ENCODE measurements around the gene MEIOSIN.
"Not testable (repeated sequence)": the region's sequence is repeated elsewhere in the genome, so short reads cannot be mapped to it uniquely, and the experiment has no call there.

Gene MEIOSIN

GRCh38 chr19:45794627-45795026 lies 61.4 kb downstream of the MEIOSIN start:
- no peaks in the 10 kb centered on the region for H3K9me3 ChIP-seq (ENCODE audit: control insufficient read depth in 1 of 2, low read length in 2 of 2)
- peaks cover 0 to 29% of the 10 kb centered on the region in 2 donors for H3K4me1 ChIP-seq (ENCODE audit: control insufficient read depth in 1 of 2, insufficient read depth in 2 of 2, low read length in 2 of 2)
- H3K27ac ChIP-seq (ENCODE audit: low read length): no peak overlapping the region
- peaks cover 0 to 4% of the 10 kb centered on the region in 2 donors for H3K36me3 ChIP-seq (ENCODE audit: control insufficient read depth in 1 of 2, insufficient read depth in 2 of 2, low read length in 2 of 2)
- H3K4me3 ChIP-seq (ENCODE audit: low read depth in 1 of 2, low read length in 2 of 2): no peak overlapping the region
- no peaks in the 10 kb centered on the region for H3K27me3 ChIP-seq (ENCODE audit: low read depth, low read length)

GRCh38 chr19:45798995-45799517 lies 65.8 kb downstream of the MEIOSIN start:
- H3K4me3 ChIP-seq (ENCODE audit: low read depth in 1 of 2, low read length in 2 of 2): no peak overlapping the region
- no peaks in the 10 kb centered on the region for H3K36me3 ChIP-seq (ENCODE audit: control insufficient read depth in 1 of 2, insufficient read depth in 2 of 2, low read length in 2 of 2)
- H3K9me3 ChIP-seq (ENCODE audit: control insufficient read depth in 1 of 2, low read length in 2 of 2): no peaks in the 10 kb centered on the region
- peaks cover 0 to 6% of the 10 kb centered on the region in 2 donors for H3K4me1 ChIP-seq (ENCODE audit: control insufficient read depth in 1 of 2, insufficient read depth in 2 of 2, low read length in 2 of 2)
- no peaks in the 10 kb centered on the region for H3K27me3 ChIP-seq (ENCODE audit: low read depth, low read length)
- no peak overlapping the region for H3K27ac ChIP-seq (ENCODE audit: low read length)

- not testable (repeated sequence) for H3K4me1 ChIP-seq (ENCODE audit: control insufficient read depth in 1 of 2, insufficient read depth in 2 of 2, low read length in 2 of 2); H3K4me3 ChIP-seq (ENCODE audit: low read depth in 1 of 2, low read length in 2 of 2); H3K27me3 ChIP-seq (ENCODE audit: low read depth, low read length); H3K36me3 ChIP-seq (ENCODE audit: control insufficient read depth in 1 of 2, insufficient read depth in 2 of 2, low read length in 2 of 2); H3K9me3 ChIP-seq (ENCODE audit: control insufficient read depth in 1 of 2, low read length in 2 of 2); H3K27ac ChIP-seq (ENCODE audit: low read length)
Observed at GRCh38 chr19:45799541-45799940, 66.3 kb downstream of the MEIOSIN start.

GRCh38 chr19:45800070-45800553 lies 66.9 kb downstream of the MEIOSIN start:
- Histone ChIP-seq H3K27me3 (ENCODE audit: low read depth, low read length) (no peaks in the 10 kb centered on the region), H3K9me3 (ENCODE audit: control insufficient read depth in 1 of 2, low read length in 2 of 2) (no peaks in the 10 kb centered on the region), H3K27ac (ENCODE audit: low read length) (no peak overlapping the region), H3K36me3 (ENCODE audit: control insufficient read depth in 1 of 2, insufficient read depth in 2 of 2, low read length in 2 of 2) (no peaks in the 10 kb centered on the region), H3K4me1 (ENCODE audit: control insufficient read depth in 1 of 2, insufficient read depth in 2 of 2, low read length in 2 of 2) (peaks cover 0 to 6% of the 10 kb centered on the region in 2 donors), H3K4me3 (ENCODE audit: low read depth in 1 of 2, low read length in 2 of 2) (no peak overlapping the region)

- H3K27me3 ChIP-seq (ENCODE audit: low read depth, low read length): no peaks in the 10 kb centered on the region
- no peak overlapping the region for H3K4me3 ChIP-seq (ENCODE audit: low read depth in 1 of 2, low read length in 2 of 2)
- H3K27ac ChIP-seq (ENCODE audit: low read length): no peak overlapping the region
- peaks cover 0 to 6% of the 10 kb centered on the region in 2 donors for H3K4me1 ChIP-seq (ENCODE audit: control insufficient read depth in 1 of 2, insufficient read depth in 2 of 2, low read length in 2 of 2)
- no peaks in the 10 kb centered on the region for H3K9me3 ChIP-seq (ENCODE audit: control insufficient read depth in 1 of 2, low read length in 2 of 2)
- no peaks in the 10 kb centered on the region for H3K36me3 ChIP-seq (ENCODE audit: control insufficient read depth in 1 of 2, insufficient read depth in 2 of 2, low read length in 2 of 2)
Observed at GRCh38 chr19:45801603-45802175, 68.5 kb downstream of the MEIOSIN start.

- Histone ChIP-seq H3K4me1 (ENCODE audit: control insufficient read depth in 1 of 2, insufficient read depth in 2 of 2, low read length in 2 of 2) (no peaks in the 10 kb centered on the region), H3K9me3 (ENCODE audit: control insufficient read depth in 1 of 2, low read length in 2 of 2) (no peaks in the 10 kb centered on the region), H3K36me3 (ENCODE audit: control insufficient read depth in 1 of 2, insufficient read depth in 2 of 2, low read length in 2 of 2) (no peaks in the 10 kb centered on the region), H3K4me3 (ENCODE audit: low read depth in 1 of 2, low read length in 2 of 2) (no peak overlapping the region), H3K27ac (ENCODE audit: low read length) (no peak overlapping the region), H3K27me3 (ENCODE audit: low read depth, low read length) (no peaks in the 10 kb centered on the region)
Observed at GRCh38 chr19:45804140-45804958, 71.1 kb downstream of the MEIOSIN start.

- Histone ChIP-seq H3K4me1 (ENCODE audit: control insufficient read depth in 1 of 2, insufficient read depth in 2 of 2, low read length in 2 of 2) (peaks cover 0 to 3% of the 10 kb centered on the region in 2 donors), H3K4me3 (ENCODE audit: low read depth in 1 of 2, low read length in 2 of 2) (no peak overlapping the region)
Observed at GRCh38 chr19:45804959-45805230, 71.7 kb downstream of the MEIOSIN start.

GRCh38 chr19:45805719-45806118 lies 72.5 kb downstream of the MEIOSIN start:
- Histone ChIP-seq H3K4me1 (ENCODE audit: control insufficient read depth in 1 of 2, insufficient read depth in 2 of 2, low read length in 2 of 2) (peaks cover 0 to 3% of the 10 kb centered on the region in 2 donors), H3K4me3 (ENCODE audit: low read depth in 1 of 2, low read length in 2 of 2) (no peak overlapping the region), H3K27ac (ENCODE audit: low read length) (no peak overlapping the region), H3K9me3 (ENCODE audit: control insufficient read depth in 1 of 2, low read length in 2 of 2) (no peaks in the 10 kb centered on the region), H3K36me3 (ENCODE audit: control insufficient read depth in 1 of 2, insufficient read depth in 2 of 2, low read length in 2 of 2) (no peaks in the 10 kb centered on the region), H3K27me3 (ENCODE audit: low read depth, low read length) (no peaks in the 10 kb centered on the region)

More at GRCh38 chr19:45804959-45805230, 71.7 kb downstream of the MEIOSIN start:
- Histone ChIP-seq H3K27me3 (ENCODE audit: low read depth, low read length) (no peaks in the 10 kb centered on the region), H3K9me3 (ENCODE audit: control insufficient read depth in 1 of 2, low read length in 2 of 2) (no peaks in the 10 kb centered on the region), H3K36me3 (ENCODE audit: control insufficient read depth in 1 of 2, insufficient read depth in 2 of 2, low read length in 2 of 2) (no peaks in the 10 kb centered on the region), H3K27ac (ENCODE audit: low read length) (no peak overlapping the region)

GRCh38 chr19:45809643-45810159 lies 76.5 kb downstream of the MEIOSIN start:
- no peak overlapping the region for H3K4me3 ChIP-seq (ENCODE audit: low read depth in 1 of 2, low read length in 2 of 2)
- no peaks in the 10 kb centered on the region for H3K9me3 ChIP-seq (ENCODE audit: control insufficient read depth in 1 of 2, low read length in 2 of 2)
- H3K27me3 ChIP-seq (ENCODE audit: low read depth, low read length): no peaks in the 10 kb centered on the region
- no peaks in the 10 kb centered on the region for H3K36me3 ChIP-seq (ENCODE audit: control insufficient read depth in 1 of 2, insufficient read depth in 2 of 2, low read length in 2 of 2)
- no peak overlapping the region for H3K27ac ChIP-seq (ENCODE audit: low read length)
- H3K4me1 ChIP-seq (ENCODE audit: control insufficient read depth in 1 of 2, insufficient read depth in 2 of 2, low read length in 2 of 2): peaks cover 0 to 4% of the 10 kb centered on the region in 2 donors

GRCh38 chr19:45812297-45812696 lies 79.1 kb downstream of the MEIOSIN start:
- no peaks in the 10 kb centered on the region for H3K36me3 ChIP-seq (ENCODE audit: control insufficient read depth in 1 of 2, insufficient read depth in 2 of 2, low read length in 2 of 2)
- no peaks in the 10 kb centered on the region for H3K27me3 ChIP-seq (ENCODE audit: low read depth, low read length)

More at GRCh38 chr19:45812297-45812696, 79.1 kb downstream of the MEIOSIN start:
- no peak overlapping the region for H3K27ac ChIP-seq (ENCODE audit: low read length)
- H3K4me3 ChIP-seq (ENCODE audit: low read depth in 1 of 2, low read length in 2 of 2): no peak overlapping the region
- peaks cover 0 to 23% of the 10 kb centered on the region in 2 donors for H3K4me1 ChIP-seq (ENCODE audit: control insufficient read depth in 1 of 2, insufficient read depth in 2 of 2, low read length in 2 of 2)
- no peaks in the 10 kb centered on the region for H3K9me3 ChIP-seq (ENCODE audit: control insufficient read depth in 1 of 2, low read length in 2 of 2)
